Suprapubic skin (tissue), 3 donors: Measurements from ENCODE around the gene PDE4D.

Experiments used
- CTCF ChIP-seq, 2 donors: fragments of 200-600 bp in 1 of 2; fragments of 450-650 bp in 1 of 2; sonication (generic) in 1 of 2; IDR thresholded peaks; one replicate each; pipeline ENCODE4 v1.5.1; 2016 to 2019; ENCODE audit warnings: antibody characterized with exemption in 2 of 2, mild to moderate bottlenecking in 1 of 2, moderate library complexity in 1 of 2
- EP300 ChIP-seq: sonication (generic); formaldehyde crosslinking; IDR thresholded peaks from one replicate; pipeline ENCODE4 v1.6.1; 2017; ENCODE audit warnings: antibody characterized with exemption

DNA sequence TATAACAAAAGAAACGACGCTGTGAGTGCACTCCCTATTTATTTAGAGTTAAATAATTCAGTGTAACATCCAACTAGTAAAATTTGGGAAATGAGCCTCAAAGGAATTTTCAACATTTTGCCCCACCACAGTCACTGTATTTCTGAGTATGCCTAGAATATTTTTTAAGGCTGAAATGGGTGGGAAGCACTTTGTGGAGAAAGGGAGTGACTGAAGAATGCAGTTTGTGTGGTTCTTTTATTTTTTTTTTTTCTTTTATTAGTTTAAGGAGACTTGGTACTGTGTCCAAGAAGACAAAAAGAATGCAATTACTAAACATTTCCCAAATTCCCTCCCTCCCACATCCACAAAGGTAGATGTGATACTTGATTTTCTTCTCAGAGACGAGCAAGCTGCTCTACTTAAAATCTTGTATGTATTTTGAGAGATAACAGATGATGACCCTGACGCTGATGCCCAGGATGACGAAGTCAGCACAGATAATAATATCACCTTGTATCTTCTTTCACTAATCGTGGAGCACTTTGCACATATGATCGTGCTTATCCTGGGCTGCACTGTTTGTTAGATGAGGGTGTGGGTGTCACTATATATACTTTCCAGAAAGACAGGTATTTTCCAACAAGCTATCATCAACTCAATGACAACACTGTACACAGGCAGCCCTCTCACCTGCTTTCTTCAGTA, 724.3 kb downstream of the PDE4D start:
- TF ChIP-seq EP300, result no peak
- no peak for TF ChIP-seq CTCF (IDR thresholded peaks at IDR 0.05)
